ENCODE results near the gene TIGD2.

GRCh38 chr4:89146196-89146595 is 34.9 kb downstream of the TIGD2 start:
- no peak for TF ChIP-seq GATA2 (IDR thresholded peaks at IDR 0.05; ENCODE audit: low read depth, low read length)
- no peak for TF ChIP-seq GATA3 (IDR thresholded peaks at IDR 0.05; ENCODE audit: low read depth, low read length)
